Measurements from ENCODE around the gene CTBP2.
A peak's percentile ranks its signal among the peaks of the same experiment; 100 is the strongest.

Gene CTBP2

GRCh38 chr10:125095228-125095627 is 65.1 kb downstream of the CTBP2 start:
- peak overlapping the region in 2 of 3 experiments; percentile 53 to 75 for H3K27ac Mint-ChIP-seq
- no peak for TF ChIP-seq CTCF (IDR thresholded peaks at IDR 0.05; ENCODE audit: unreplicated experiment in 3 of 3)
- H3K27me3 Mint-ChIP-seq (ENCODE audit: low read depth): no peaks in the 10 kb centered on the region
- H3K4me3 Mint-ChIP-seq: peak overlapping the region in 1 of 3 experiments; percentile 31
- H3K9me3 Mint-ChIP-seq: no peaks in the 10 kb centered on the region
- H3K36me3 Mint-ChIP-seq (ENCODE audit: low read depth): peaks cover 17% of the 10 kb centered on the region
- peaks cover 60% of the 10 kb centered on the region for H3K4me1 Mint-ChIP-seq

- peak overlapping the region in 1 of 3 experiments; percentile 76 for H3K27ac Mint-ChIP-seq
- no peaks in the 10 kb centered on the region for H3K9me3 Mint-ChIP-seq
- H3K4me3 Mint-ChIP-seq: no peak overlapping the region
- TF ChIP-seq CTCF (IDR thresholded peaks at IDR 0.05; ENCODE audit: unreplicated experiment in 3 of 3): no peak
- no peaks in the 10 kb centered on the region for H3K27me3 Mint-ChIP-seq (ENCODE audit: low read depth)
- peaks cover 13% of the 10 kb centered on the region for H3K36me3 Mint-ChIP-seq (ENCODE audit: low read depth)
- peaks cover 56% of the 10 kb centered on the region for H3K4me1 Mint-ChIP-seq
These were observed 65.6 kb downstream of the CTBP2 start for GRCh38 chr10:125094806-125095205.

- H3K4me3 Mint-ChIP-seq: peak overlapping the region in 2 of 3 experiments; percentile 65 to 75
- peaks cover 8% of the 10 kb centered on the region for H3K36me3 Mint-ChIP-seq (ENCODE audit: low read depth)
- H3K4me1 Mint-ChIP-seq: peaks cover 53% of the 10 kb centered on the region
- no peaks in the 10 kb centered on the region for H3K27me3 Mint-ChIP-seq (ENCODE audit: low read depth)
- TF ChIP-seq CTCF (IDR thresholded peaks at IDR 0.05; ENCODE audit: unreplicated experiment in 3 of 3): no peak
- H3K9me3 Mint-ChIP-seq: no peaks in the 10 kb centered on the region
- peak overlapping the region; percentile 66 to 84 (median 76) for H3K27ac Mint-ChIP-seq
These were observed 66.2 kb downstream of the CTBP2 start for GRCh38 chr10:125093974-125094705.

- Mint-ChIP-seq H3K36me3 (ENCODE audit: low read depth) (peaks cover 13% of the 10 kb centered on the region), H3K27me3 (ENCODE audit: low read depth) (no peaks in the 10 kb centered on the region), H3K4me1 (peaks cover 58% of the 10 kb centered on the region), H3K4me3 (peak overlapping the region in 2 of 3 experiments; percentile 65 to 75), H3K27ac (peak overlapping the region; percentile 66 to 84 (median 76)), H3K9me3 (no peaks in the 10 kb centered on the region)
- TF ChIP-seq CTCF (IDR thresholded peaks at IDR 0.05; ENCODE audit: unreplicated experiment in 3 of 3): no peak
These were observed 67.0 kb downstream of the CTBP2 start for GRCh38 chr10:125093199-125093973.

- H3K4me1 Mint-ChIP-seq: peaks cover 64% of the 10 kb centered on the region
- peaks cover 19% of the 10 kb centered on the region for H3K36me3 Mint-ChIP-seq (ENCODE audit: low read depth)
These were observed 67.8 kb downstream of the CTBP2 start for GRCh38 chr10:125092564-125093031.

More at GRCh38 chr10:125092564-125093031, 67.8 kb downstream of the CTBP2 start:
- TF ChIP-seq CTCF (IDR thresholded peaks at IDR 0.05; ENCODE audit: unreplicated experiment in 3 of 3): no peak
- no peaks in the 10 kb centered on the region for H3K27me3 Mint-ChIP-seq (ENCODE audit: low read depth)
- H3K4me3 Mint-ChIP-seq: no peak overlapping the region
- H3K9me3 Mint-ChIP-seq: no peaks in the 10 kb centered on the region
- H3K27ac Mint-ChIP-seq: no peak overlapping the region
